Head of caudate nucleus (tissue), 42 donors: Measurements from ENCODE around the gene USP6NL.

Experiments used
- DNase-seq, 42 donors: peaks; one replicate each; pipeline versions ENCODE4 v3.0.0 to v3.0.0-alpha.2; 2020 to 2021; ENCODE audit warnings: mixed read lengths in 7 of 42
- intact Hi-C: fragments of 100-400 bp; cut with DNase I; formaldehyde crosslinking; loops from one replicate; pipeline ENCODE4 v1.15.0; 2022

The USP6NL gene

DNA sequence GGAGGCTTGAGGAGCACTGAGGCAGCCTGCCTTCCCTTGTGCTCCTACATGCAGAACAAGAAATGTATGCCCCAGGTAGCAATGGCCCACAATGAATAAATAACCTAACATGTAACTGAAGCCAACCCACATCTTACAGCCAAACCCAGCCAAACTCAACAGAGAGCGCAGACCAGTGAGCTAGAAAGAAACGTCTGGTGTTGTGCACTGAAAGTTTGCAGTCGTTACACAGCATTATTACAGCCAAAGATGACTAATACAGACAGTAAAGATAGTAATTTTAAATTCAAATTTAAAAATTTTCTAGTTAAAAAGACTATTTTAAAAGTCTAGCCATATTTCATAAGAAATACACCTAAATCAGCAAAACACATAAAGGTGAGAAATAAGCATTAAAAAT lies 11.2 kb downstream of the USP6NL start:
- intact Hi-C loops: no loop called here
- DNase-seq: no peak

GRCh38 chr10:11598712-11599397 lies 12.6 kb downstream of the USP6NL start:
- no peak for DNase-seq
- intact Hi-C loops: no loop called here

GRCh38 chr10:11597470-11597869 lies 14.0 kb downstream of the USP6NL start:
- DNase-seq: no peak
- intact Hi-C loops: no loop called here

- peak in 1 of 42 donors; percentile 54 for DNase-seq
Measured at GRCh38 chr10:11595395-11595692, 16.1 kb downstream of the USP6NL start.

GRCh38 chr10:11594589-11595394 lies 16.7 kb downstream of the USP6NL start:
- no peak for DNase-seq
- intact Hi-C loops: no loop called here

More at GRCh38 chr10:11595395-11595692, 16.1 kb downstream of the USP6NL start:
- intact Hi-C loops: no loop called here

GRCh38 chr10:11593612-11594011 lies 17.8 kb downstream of the USP6NL start:
- no peak for DNase-seq
- intact Hi-C loops: no loop called here

GRCh38 chr10:11589738-11590137 lies 21.7 kb downstream of the USP6NL start:
- intact Hi-C loops: no loop called here

DNA sequence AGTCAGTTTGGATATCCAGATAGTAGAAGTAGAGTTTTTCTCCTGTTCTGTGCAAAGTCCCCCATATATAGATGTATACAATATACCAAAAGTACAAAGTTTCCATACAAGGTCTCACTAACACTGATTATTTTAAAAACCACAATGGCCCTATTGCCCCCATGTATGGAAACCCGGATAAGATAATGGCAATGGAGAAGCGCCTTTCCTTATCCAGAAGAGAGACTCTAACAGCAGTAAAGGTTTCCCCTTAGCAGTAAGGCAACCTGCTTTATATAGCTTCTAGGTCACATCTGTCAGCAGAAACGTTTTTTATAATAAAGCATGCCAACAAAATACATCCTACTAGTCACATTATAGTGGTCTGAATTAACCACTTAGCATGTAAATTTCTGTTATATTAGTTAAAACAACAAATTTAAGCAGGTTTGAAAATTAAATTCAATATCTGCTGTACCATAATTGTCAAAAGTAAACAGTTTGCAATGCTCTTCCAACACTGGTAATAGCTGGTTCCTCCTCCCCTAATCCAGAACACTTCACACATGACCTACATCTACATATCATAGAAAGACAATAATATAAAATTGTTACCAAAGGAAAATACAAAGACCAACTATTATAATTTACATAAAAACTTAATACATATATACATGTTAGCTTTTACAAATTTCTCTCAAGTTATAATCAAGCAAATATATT lies 22.4 kb downstream of the USP6NL start:
- intact Hi-C loops: no loop called here
- no peak for DNase-seq

More at GRCh38 chr10:11589738-11590137, 21.7 kb downstream of the USP6NL start:
- no peak for DNase-seq

DNA sequence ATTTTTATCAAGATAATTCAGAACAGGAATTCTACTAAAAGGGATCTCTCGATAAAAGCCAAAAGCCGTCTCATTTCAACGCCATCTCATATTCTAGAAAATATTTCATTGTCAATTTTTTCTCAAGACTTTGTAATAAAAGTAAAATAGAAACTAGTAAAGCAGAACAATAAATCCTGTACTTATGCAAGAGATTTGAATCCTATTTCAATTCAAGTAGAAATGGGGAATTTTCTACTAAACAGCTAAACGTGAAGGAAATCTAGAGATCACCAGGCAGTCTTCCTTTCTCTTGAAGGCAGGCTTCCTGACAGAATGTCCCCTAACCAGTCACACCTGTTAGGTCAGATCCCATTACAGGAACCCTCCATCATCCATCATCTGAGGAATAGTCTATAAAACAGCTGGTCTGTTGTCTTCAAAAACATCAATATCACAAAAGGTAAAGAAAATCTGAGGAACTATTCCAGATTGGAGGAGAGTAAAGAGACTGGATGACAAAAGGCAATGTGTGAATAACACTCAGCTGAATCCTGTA lies 23.7 kb downstream of the USP6NL start:
- intact Hi-C loops: no loop called here
- DNase-seq: no peak

GRCh38 chr10:11586170-11586569 lies 25.3 kb downstream of the USP6NL start:
- DNase-seq: no peak
- intact Hi-C loops: no loop called here

DNA sequence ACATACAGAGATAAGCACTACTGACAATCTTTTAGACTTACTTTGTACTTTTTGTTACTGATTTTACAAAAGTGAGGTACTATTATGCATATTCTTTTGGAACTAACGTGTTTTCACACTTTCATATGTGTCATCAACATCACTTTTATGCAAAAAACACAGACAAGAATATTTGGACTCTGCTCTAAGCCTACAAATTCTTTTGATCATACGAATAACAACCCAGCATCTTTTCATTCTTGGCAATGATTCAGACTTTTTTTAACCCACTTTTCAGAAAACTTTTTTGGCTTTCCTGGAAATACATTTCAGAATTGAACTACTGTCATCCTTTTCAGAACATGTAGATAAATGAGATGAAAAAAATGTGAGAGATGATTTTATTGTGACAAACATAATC lies 30.2 kb downstream of the USP6NL start:
- intact Hi-C loops: no loop called here
- no peak for DNase-seq

DNA sequence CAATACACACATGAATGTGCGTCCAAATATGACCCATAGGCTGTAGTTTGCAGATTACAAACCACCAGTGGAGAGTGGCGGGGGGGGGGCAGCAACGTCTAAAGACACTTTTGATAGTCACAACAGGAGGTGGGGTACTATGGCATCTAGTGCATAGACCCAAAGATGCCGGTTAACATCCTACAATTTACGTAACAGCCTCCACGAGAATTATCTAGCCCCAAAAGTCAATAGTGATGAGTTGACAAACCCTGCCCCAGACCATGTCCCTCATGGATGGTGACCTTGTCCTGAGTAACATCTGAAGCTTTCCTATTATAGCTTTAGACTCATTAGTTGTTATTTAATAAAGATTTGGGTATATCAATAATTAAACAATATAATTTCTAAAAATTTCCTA lies 31.6 kb downstream of the USP6NL start:
- intact Hi-C loops: no loop called here
- no peak for DNase-seq

- DNase-seq: no peak
- intact Hi-C loops: no loop called here
Measured at GRCh38 chr10:11578802-11579255, 32.6 kb downstream of the USP6NL start.

DNA sequence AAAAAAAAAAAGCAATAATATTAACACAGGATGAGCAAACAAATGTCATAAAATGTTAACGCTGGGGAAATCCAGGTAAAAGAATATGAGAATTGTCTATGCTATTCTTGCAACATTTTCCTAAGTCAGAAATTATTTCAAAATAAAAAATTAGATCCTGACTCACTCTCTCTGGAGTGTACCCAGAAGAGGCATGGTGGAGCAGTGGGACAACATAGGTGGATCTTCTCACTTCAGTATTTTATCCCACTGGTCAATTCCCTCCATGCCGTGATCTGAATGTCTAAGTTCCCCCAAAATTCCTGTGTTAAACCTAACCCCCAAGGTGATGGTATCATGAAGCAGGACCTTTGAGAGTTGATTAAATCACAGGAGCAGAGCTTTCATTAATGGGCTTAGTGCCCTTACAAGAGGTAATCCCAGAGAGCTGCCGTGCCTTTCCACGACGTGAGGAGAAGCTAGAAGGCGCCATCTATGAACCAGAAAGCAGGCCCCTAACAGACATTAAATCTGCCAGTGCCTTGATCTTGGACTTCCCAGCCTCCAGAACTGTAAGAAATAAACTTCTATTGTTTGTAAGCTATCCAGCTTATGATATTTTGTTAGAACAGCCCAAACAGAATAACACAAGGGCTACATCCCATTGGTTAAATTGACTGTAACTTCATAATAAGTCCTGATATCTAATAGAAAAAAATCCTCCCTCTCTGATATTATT lies 35.2 kb downstream of the USP6NL start:
- intact Hi-C loops: no loop called here

GRCh38 chr10:11573497-11573896 lies 38.0 kb downstream of the USP6NL start:
- DNase-seq: peak in 2 of 42 donors; percentile 11 to 27
- intact Hi-C loops: no loop called here

More for the DNA sequence above, 35.2 kb downstream of the USP6NL start:
- DNase-seq: no peak

GRCh38 chr10:11570751-11571150 lies 40.7 kb downstream of the USP6NL start:
- intact Hi-C loops: no loop called here
- no peak for DNase-seq

GRCh38 chr10:11569471-11569870 lies 42.0 kb downstream of the USP6NL start:
- no peak for DNase-seq
- intact Hi-C loops: no loop called here

GRCh38 chr10:11568578-11568977 lies 42.9 kb downstream of the USP6NL start:
- intact Hi-C loops: no loop called here
- DNase-seq: no peak

- no peak for DNase-seq
- intact Hi-C loops: no loop called here
Measured at GRCh38 chr10:11564741-11565140, 46.7 kb downstream of the USP6NL start.
